NCI-H524 treated with DMSO at 0.1 percent for 48 hours (cell line): ENCODE measurements around the gene ADAMTSL4.
"Not testable (repeated sequence)": the region's sequence is repeated elsewhere in the genome, so short reads cannot be mapped to it uniquely, and the experiment has no call there.

ENCODE experiments used
- DNase-seq: peaks from one replicate; lab custom pipeline; 2025; lab: John Stamatoyannopoulos, UW

The ADAMTSL4 gene

DNA sequence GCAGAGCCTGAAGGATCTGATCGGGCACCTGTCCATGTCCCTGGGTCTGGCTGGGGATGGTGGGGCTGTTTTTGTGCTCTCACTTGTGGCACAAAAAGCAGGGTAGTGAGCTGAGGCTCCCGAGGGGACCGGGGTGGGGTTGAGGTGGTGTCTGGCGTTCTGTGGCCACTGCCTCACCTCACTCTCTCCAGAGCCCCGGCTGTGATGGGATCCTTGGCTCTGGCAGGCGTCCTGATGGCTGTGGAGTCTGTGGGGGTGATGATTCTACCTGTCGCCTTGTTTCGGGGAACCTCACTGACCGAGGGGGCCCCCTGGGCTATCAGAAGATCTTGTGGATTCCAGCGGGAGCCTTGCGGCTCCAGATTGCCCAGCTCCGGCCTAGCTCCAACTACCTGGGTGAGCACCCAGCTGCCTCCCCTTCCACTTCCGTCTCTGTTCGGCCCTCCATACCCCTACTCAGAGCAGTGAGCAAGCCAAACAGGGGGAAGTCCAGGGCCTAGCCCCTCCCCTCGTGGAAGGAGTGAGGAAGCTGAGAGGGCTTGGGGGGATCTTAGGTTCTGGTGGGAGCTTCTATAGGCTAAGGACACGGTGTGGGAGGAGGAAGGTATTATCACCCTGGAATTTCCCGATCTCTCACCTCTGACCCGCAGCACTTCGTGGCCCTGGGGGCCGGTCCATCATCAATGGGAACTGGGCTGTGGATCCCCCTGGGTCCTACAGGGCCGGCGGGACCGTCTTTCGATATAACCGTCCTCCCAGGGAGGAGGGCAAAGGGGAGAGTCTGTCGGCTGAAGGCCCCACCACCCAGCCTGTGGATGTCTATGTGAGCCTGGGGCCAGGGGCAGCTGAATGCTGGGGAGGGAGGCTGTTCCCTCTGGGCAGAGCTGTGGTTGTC, 7.0 kb downstream of the ADAMTSL4 start:
- DNase-seq = no peak

DNA sequence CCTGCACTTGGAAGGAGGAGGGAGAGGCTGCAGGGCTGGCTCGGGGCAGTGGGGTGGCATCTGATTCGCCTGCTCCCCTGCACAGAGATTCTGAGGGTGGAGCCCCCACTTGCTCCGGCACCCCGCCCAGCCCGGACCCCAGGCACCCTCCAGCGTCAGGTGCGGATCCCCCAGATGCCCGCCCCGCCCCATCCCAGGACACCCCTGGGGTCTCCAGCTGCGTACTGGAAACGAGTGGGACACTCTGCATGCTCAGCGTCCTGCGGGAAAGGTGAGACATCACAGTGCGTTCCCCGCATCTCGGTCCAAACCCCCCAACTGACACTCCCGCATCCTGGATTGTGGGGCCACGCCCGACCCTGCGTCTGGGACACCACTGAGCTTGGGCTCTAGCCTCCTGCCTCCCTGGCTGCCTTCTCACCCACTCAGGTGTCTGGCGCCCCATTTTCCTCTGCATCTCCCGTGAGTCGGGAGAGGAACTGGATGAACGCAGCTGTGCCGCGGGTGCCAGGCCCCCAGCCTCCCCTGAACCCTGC, 7.9 kb downstream of the ADAMTSL4 start:
- no peak for DNase-seq

DNA sequence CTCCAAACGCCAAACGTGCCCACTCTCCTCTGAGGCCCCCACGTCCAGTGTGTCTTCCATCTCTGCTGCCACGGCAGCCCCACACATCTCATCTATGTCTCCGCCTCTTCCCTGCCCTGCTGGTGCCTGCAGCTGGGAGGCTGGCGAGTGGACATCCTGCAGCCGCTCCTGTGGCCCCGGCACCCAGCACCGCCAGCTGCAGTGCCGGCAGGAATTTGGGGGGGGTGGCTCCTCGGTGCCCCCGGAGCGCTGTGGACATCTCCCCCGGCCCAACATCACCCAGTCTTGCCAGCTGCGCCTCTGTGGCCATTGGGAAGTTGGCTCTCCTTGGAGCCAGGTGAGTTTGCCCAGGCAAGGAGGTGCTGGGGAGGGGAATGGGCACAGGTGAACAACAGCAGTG, 8.6 kb downstream of the ADAMTSL4 start:
- no peak for DNase-seq

DNA sequence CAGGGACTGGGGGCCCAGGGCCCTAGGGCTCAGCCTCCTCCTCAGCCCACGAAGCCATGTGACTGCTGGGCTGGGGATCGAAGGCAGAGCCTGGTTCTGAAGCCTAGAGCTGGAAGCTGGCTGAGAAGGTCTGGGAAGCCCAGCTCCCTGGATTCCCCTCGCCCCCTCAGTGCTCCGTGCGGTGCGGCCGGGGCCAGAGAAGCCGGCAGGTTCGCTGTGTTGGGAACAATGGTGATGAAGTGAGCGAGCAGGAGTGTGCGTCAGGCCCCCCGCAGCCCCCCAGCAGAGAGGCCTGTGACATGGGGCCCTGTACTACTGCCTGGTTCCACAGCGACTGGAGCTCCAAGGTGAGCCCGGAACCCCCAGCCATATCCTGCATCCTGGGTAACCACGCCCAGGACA, 9.1 kb downstream of the ADAMTSL4 start:
- DNase-seq = no peak

DNA sequence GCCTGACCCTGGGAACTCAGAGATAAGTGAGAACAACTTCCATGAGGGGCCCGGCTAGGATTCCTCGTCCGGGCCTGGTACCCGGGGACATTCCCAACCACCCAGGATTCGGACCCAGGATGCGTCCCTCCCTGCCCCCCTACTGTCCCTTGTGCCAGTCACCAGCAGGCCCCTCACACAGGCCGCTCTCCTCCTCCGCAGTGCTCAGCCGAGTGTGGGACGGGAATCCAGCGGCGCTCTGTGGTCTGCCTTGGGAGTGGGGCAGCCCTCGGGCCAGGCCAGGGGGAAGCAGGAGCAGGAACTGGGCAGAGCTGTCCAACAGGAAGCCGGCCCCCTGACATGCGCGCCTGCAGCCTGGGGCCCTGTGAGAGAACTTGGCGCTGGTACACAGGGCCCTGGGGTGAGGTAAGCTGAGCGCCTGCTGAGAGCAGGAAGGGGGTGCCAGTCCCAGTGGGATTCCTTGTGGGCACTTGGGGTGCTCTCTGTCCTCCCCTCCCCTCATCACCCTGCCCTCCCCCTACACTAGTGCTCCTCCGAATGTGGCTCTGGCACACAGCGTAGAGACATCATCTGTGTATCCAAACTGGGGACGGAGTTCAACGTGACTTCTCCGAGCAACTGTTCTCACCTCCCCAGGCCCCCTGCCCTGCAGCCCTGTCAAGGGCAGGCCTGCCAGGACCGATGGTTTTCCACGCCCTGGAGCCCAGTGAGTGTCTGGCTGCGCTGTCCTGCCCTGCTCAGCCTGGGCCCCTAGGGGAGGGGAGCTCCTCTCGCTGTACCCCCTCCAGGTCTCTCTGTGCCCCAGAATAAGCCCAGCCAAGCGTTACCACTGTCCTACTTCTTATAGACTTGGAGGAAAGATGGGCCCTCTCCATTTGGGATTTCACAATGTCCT, 9.8 kb downstream of the ADAMTSL4 start:
- no peak for DNase-seq

DNA sequence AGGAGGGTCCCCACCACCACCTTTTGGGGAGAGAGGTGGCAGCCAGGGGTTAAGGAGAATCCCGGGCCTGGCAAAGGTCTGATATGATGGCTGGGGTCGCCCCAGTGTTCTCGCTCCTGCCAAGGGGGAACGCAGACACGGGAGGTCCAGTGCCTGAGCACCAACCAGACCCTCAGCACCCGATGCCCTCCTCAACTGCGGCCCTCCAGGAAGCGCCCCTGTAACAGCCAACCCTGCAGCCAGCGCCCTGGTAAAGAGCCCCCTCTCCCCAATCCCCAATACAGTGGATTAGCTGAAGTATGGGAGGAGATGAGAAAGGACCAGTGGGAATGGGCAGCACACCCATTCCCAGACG, 10.4 kb downstream of the ADAMTSL4 start:
- DNase-seq = no peak

DNA sequence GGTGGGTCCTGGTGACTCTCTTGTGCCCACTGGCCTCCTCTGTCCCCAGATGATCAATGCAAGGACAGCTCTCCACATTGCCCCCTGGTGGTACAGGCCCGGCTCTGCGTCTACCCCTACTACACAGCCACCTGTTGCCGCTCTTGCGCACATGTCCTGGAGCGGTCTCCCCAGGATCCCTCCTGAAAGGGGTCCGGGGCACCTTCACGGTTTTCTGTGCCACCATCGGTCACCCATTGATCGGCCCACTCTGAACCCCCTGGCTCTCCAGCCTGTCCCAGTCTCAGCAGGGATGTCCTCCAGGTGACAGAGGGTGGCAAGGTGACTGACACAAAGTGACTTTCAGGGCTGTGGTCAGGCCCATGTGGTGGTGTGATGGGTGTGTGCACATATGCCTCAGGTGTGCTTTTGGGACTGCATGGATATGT, 10.8 kb downstream of the ADAMTSL4 start:
- DNase-seq = no peak

DNA sequence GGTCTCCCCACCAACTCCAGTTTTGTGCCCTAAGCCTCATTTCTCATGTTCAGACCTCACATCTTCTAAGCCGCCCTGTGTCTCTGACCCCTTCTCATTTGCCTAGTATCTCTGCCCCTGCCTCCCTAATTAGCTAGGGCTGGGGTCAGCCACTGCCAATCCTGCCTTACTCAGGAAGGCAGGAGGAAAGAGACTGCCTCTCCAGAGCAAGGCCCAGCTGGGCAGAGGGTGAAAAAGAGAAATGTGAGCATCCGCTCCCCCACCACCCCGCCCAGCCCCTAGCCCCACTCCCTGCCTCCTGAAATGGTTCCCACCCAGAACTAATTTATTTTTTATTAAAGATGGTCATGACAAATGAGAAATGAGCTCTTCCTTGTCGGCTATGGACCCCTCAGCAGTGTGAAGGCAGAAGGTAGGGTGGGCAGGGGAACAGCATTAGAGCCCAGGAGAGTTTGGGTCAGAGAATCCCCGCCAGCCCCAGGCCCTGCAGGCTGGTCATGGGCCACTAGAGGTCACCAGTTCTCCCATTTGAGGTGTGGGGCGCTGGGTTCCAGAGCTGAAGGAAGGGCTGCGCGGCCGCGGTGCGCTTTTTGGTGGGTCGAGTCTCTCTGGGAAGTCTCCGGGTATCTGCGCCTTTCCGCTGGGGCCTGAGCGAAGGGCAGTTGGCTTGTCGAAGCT, 11.5 kb downstream of the ADAMTSL4 start:
- peak; percentile 57 for DNase-seq

DNA sequence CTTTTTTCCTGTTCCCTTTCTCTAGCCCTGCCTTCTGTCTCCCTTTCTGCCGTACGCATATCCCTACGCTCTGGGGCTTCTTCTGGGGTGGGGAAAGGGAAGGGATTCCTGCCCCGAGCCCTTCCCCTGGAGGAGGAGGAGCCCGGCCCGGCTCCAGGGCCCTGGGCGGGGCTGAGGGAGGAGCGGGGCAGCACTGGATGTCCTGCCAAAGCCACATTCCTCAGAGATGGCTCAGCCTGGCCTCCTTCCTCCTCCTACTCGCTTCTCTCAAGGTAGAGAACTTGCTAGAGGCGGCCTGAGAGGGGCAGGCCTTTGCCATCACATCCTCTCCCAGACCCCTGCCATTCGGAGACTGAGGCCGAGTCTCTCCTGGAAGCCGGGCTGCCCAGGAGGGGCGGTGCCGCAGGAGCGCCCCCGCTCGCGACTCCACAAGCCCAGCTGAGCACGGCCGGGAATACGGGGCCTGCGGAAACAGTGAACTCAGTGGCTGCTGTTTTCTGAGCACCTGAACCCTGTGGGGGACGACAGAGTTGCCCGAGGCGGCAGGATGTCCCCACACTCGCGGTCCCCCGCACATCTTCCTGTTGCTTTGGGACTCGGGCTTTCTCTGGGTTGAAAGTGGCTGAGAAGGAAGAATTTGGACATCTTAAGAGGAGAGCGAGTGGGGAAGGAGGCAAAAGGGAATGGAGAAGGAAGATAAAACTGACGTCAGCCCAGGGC, 12.2 kb downstream of the ADAMTSL4 start:
- DNase-seq = peak; percentile 57

DNA sequence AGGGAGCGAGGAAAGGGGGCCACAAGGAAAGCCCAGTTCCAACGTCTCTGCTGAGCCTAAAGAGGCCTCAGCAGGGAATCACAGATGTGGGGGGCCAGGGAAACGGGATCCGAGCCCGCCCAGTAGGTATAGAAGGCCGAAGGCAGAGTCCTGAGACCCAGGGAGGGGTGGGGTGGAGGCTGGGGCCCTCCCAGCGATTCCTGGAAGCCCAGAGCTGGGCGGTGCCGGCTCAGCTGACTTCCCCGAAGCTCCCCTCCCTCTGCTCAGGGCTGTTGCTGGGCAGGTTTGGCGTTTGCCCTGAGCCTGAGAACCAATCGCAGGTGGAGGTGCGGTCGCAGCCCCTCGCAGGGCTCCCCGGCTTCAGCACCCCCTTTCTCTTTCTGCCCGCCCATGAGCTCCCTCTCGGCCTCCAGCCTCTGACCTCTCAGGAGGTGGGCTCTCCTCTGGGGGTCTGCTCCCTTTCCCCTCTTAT, 12.8 kb downstream of the ADAMTSL4 start:
- DNase-seq = peak; percentile 38

DNA sequence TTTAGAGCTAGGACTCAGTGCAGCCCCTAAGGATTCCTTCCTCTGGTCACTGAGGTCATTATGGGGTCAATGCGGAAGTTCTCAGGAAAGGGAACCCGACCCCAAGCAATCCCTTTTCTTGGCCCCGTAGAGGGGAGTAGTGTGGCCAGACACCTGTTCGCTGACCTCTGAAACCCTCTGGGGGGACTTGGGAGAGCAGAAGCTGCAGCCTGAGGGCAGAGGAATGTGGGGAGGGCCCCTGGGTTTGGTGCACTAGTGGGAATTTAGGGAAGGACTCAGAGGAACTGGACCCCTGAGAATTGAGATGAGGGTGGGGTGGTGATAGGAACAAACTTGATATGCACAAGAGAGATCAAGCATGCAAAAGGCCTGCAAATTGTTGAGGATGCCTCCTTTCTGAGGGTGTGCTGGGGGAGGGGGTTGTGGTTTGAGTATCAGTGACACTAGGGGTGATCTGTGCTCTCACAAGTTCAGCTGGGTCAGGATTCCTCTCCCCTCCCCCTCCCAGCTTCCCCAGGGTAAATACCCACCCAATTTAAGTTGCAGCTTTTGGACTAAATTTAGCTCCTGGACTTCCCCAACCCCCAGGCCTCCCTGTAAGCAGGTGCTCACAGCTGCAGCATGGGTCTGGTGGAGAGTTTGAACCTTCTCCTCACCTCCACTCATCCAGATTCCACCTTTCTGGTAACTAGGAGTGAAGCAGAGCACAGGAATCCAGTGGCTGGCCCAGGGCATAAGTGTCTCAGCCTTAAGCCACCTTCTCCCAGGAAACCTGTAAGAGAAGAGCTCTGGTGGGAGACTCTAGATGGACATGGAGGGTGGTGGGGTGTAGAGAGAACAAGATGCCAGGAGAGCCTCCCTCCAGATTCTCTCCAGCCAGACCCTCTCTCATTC, 13.5 kb downstream of the ADAMTSL4 start:
- no peak for DNase-seq

DNA sequence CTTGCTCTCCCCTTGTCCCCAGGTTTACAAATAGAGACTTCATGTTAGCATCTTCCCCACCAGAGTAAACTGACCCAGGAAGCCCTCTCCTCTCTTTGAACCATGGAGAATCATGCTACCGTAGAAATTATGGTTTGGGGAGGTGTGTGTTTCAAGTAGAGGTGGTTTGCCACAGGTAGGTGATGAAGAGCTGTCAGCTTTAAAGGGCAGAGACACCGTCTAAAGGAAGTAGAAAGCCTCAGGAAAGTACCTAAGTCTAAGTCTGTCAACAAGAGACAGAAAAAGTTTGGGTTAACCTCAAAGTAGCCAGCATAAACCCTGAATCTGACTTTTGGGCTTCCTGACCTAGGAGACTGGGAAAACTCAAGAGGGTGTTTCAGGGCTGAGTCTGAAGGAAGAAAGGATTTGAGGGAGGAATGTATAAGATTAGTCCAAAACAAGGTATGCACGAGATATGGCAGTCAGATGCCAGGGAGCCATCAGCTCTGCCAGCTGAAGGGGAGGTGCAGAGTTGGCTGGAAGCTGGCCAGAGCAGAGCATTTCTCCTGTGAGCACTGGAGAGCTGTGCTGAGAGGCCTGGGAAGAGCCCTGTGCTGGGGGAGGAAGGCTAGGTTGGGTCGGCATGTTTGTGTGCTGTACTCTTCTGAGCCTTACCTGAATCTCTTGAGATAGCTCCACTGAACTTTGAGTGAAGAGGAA, 14.3 kb downstream of the ADAMTSL4 start:
- no peak for DNase-seq

DNA sequence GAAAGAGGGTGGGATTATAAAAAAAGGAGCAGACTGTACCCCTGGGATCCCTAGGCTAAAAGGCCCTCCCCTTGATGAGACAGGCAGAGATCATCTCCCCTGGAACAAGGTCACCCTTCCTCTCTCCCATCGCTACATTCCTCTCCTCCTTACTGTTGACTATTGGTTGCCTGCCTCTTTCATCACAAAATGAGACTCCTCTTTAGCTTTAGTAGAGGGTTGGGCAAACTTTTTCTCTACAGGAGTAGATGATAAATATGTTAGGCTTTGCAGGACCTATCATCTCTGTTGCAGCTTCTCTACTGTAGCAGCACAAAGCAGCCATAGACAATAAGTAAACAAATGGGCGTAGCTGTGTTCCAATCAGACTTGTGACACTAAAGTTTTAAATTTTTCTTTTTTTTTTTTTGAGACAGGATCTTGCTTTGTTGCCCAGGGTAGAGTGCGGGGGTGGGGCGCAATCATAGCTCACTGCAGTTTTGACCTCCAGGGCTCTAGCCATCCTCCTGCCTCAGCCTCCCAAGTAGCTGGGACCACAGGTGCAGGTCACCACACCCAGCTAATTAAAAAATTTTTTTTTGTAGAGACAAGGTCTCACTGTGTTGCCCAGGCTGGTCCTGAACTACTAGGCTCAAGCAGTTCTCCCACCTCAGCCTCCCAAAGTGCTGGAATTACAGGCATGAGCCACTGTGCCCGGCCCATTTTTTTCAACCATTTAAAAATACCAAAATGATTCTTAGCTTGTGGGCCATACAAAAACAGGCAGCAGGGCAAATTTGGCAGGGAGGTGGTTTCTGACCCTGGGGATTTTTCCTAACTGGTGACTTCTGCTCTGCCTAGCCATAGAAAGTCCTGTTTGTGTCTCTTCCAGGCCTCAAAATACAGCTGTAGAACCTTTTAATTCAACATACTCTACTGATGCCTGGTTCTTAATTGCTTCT, 15.1 kb downstream of the ADAMTSL4 start:
- DNase-seq = no peak

DNA sequence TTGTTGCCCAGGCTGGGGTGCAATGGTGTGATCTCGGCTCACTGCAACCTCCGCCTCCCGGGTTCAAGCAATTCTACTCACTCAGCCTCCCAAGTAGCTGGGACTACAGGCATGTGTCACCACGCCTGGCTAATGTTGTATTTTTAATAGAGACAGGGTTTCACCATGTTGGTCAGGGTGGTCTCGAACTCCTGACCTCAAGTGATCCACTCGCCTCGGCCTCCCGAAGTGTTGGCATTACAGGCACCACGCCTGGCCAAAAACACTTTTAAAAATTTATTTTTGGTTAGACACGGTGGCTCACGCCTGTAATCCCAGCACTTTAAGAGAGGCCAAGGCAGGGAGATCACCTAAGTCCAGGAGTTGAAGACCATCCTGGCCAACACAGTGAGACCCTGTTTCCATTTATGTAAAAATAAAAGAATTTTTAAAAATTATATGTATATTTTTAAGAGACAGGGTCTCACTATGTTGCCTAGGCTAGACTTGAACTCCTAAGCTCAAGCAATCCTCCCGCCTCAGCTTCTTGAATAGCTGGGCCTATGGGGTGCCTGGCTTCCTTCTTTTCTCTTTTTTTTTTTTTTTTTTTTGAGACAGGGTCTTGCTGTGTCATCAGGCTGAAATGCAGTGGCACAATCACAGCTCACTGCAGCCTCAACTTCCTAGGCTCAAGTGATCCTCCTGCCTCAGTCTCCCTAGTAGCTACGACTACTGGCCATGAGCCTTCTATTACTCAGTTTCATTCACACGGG, 16.2 kb downstream of the ADAMTSL4 start:
- DNase-seq = not testable (repeated sequence)

DNA sequence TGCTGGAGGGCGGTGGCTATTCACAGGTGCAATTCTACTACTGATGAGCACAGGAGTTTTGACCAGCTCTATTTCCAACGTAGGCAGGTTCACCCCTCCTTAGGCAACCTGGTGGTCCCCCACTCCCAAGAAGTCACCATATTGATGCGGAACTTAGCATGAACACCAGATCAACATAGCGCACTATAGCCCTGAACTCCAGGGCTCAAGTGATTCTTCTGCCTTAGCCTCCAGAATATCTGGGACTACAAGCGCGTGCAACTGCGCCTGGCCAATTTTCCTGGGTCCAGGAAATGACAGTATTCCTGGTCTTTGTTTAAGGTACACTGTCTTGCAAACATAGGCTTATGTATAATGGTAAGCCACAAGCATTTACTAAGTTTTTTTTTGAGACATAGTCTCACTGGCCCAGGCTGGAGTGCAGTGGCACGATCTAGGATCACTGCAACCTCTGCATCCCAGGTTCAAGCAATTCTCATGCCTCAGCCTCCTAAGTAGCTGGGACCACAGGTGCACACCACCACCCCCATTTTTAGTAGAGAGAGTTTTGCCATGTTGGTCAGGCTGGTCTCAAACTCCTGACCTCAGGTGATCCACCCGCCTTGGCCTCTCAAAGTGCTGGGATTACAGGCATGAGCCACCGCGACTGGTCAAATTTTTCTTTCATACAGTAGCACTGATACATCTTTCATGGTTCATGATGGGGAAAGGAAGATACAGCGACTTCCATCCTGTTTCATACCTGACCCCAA, 17.6 kb downstream of the ADAMTSL4 start:
- no peak for DNase-seq

DNA sequence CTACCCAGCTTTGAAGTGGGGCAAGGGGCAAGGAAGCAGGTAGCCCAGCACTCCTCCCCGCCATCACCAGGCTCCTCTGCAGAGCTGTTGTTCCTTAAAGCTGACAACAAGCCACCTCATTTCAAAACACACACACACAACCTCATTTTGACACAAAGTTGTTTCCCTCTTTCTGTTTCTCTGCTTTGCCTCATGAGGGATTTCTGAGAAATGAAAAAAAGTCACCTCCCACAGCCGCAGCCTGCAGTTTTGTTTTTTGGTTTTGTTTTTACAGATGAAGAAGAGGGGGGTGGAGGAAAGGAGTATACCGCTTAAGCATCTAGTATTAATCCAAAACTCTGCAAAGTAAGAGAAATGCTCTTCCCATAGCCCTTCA, 18.1 kb downstream of the ADAMTSL4 start:
- DNase-seq = no peak
